ENCODE data around the gene TMEM62.

TMEM62 gene

GRCh38 chr15:43133430-43134156 is at the start of gene TMEM62:
TMEM62 (plus strand) TSS chr15:43133586; CDS start chr15:43133803, 217 bp downstream.
- peak; percentile 80 for DNase-seq (ENCODE audit: low spot score)

DNA sequence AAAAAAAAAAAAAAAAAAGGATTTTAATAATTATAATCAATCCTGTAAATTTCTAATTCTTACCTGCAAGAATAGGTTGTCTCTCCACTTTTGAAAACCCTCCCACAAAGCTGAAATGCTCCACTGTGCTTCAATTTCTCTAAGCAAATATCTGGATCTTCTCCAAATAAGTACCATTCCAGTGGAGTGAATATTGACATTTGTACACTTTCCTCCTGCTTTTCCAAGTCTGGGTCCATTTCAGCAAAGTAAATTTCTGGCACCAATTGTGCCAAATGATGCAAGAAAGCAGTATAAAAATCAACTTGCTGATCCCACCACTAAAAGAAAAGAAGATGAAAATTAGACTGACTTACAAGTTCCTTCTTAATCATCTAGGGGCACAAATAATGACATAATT is 47.5 kb upstream of the TMEM62 start:
- DNase-seq (ENCODE audit: low spot score): no peak

DNA sequence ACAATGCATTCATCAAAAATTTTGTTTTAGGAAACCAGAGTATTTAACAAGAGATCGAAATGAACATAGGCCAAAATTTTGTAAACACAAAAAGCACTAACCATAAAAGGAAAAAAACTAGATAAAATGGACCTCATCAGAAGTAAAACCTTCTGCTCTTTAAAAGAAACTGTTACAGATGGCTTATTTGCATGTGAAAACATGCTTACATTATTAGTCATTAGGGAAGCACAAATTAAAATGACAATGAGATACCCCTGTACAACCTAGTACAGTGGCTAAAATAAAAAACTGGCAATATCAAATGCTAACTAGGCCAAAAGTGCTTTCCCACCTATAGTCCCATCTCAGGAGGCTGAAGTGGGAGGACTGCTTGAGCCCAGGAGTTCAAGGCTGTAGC is 46.8 kb upstream of the TMEM62 start:
- DNase-seq (ENCODE audit: low spot score): no peak

GRCh38 chr15:43091859-43092258 is 41.5 kb upstream of the TMEM62 start:
- no peak for DNase-seq (ENCODE audit: low spot score)

GRCh38 chr15:43093026-43093425 is 40.4 kb upstream of the TMEM62 start:
- DNase-seq (ENCODE audit: low spot score): no peak

DNA sequence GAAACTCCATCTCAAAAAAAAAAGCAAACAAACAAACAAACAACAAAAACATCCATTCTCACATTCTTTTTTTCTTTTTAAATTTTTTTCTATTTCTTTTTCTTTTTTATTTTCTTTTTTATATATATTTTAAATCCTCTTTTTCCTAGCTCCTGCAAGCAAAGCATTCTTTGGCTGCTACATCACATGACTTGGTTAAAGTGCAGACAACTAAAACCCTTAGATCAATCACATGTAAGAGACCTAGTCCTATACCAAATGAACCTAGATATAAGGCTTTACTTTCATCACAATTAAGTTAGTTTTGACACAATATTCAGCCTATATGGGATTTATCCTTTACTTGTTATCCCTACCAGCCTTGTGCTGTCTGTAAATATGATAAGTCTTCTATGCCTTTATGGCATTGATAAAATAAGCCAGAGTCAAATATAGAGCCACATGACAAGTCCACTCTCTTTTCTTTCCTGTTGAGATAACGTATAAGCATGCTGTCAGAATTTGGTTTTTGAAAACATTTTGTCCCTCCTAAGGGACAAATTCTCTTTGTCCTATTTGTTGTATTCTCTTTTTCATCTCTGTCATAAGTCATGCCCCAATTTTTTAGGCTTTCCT is 38.9 kb upstream of the TMEM62 start:
- no peak for DNase-seq (ENCODE audit: low spot score)

GRCh38 chr15:43095243-43095642 is 38.1 kb upstream of the TMEM62 start:
- no peak for DNase-seq (ENCODE audit: low spot score)

DNA sequence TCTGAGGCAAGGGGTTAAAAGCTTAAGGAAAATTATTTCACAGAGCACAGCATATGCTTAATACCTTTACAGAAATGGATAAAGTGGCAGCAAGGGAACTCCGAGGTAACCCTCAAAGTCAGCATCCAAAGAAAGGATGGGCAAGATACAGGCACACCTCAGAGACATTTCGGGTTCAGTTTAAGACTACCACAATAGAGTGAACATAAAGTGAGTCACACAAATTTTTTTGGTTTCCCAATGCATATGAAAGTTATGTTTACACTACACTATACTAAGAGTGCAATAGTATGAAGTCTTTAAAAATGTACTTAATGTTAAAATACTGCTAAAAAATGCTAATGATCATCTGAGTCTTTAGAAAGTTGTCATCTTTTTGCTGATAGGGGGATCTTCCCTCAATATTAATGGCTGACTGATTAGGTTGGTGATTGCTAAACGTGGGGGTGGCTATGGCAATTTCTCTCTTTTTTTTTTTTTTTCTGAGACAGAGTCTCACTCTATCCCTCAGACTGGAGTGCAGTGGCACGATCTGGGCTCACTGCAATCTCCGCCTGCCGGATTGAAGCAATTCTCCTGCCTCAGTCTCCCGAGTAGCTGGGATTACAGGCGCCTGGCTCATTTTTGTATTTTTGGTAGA is 37.6 kb upstream of the TMEM62 start:
- DNase-seq (ENCODE audit: low spot score): no peak

- no peak for DNase-seq (ENCODE audit: low spot score)
Observed at GRCh38 chr15:43096411-43096810, 37.0 kb upstream of the TMEM62 start.

GRCh38 chr15:43099105-43099845 is 34.1 kb upstream of the TMEM62 start:
- no peak for DNase-seq (ENCODE audit: low spot score)

DNA sequence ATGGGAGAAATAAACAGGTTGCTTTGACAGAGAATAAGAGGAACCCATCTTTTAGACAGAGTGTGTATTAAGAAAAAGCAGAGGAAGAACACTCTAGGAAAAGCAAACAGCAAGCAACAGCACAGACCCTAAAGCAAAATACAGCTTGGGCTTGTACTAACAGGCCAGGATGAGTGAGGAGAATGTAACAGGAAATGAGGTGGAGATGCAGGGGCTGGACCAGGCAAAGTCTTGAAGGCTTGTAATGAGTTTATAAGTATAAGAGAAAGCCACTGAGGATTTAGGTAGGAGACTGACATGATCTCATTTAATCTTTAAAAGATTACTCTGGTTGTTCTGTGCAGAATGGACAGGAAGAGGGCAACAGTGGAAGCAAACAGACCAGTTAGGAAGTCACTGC is 32.4 kb upstream of the TMEM62 start:
- DNase-seq (ENCODE audit: low spot score): peak; percentile 14

GRCh38 chr15:43102187-43102586 is 31.2 kb upstream of the TMEM62 start:
- DNase-seq (ENCODE audit: low spot score): no peak

DNA sequence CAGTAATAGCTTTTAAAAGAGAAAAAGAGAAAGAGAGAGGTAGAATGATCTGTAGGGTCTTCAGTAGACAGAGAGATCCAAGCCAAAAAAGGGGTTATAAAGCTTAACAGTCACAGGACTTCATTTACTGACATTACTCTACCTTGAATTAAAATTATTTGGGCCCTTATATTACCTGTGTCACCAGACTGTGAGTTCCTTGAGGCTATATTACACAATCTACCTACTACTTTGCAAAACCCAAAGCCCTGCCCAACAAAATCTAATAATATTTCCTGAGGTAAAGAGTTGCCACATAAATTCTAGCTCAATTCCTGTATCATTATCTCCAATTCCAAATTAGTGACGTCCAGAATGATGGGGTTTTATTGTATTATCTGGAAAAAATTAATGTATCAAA is 29.5 kb upstream of the TMEM62 start:
- no peak for DNase-seq (ENCODE audit: low spot score)

DNA sequence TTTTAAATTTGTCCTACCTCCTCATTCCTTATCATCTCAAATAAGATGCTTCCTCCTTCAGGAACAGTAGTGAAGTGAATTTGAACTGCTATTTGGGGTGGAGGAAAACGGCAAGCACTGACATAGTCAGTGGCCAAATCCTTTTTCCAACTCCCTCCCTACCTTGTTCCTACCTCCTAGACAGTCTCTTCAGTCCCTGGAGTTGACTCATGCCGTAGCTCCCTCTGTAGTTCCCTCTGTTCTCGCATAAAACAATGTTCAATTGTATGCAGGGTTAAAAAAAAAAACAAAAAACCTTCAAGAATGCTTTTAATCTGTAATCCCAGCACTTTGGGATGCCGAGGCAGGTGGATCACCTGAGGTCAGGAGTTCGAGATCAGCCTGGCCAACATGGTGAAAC is 29.0 kb upstream of the TMEM62 start:
- peak; percentile 40 for DNase-seq (ENCODE audit: low spot score)

DNA sequence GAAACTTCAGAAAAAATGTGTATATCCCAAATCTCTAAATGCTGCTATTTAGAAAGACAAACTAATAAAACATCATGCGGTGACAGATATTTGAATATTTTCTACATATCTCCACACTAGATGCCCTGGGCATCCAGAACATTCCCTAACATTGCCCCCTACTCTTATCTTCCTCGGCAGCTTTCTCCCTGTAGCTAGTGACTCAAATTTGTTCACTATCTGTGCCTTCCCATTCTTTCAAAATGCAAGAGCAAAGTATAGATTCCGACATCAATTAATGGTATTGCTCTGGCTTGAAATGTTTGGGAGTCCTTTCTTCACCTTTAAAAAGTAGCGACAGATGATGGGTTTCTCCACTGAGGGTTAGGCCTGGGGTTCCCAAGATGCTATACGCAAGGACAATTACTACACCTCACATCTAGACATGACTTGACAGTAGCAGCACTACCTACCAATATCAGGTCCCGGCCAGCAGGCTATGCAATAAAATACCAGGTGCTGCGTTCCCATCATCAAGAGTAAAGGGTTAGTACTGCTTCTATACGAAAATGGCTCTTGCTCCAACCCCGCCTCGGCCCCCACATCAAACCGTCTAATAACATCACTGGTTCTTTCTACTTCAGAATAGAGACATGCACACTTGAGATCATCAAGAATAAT is 28.2 kb upstream of the TMEM62 start:
- DNase-seq (ENCODE audit: low spot score): peak; percentile 49

DNA sequence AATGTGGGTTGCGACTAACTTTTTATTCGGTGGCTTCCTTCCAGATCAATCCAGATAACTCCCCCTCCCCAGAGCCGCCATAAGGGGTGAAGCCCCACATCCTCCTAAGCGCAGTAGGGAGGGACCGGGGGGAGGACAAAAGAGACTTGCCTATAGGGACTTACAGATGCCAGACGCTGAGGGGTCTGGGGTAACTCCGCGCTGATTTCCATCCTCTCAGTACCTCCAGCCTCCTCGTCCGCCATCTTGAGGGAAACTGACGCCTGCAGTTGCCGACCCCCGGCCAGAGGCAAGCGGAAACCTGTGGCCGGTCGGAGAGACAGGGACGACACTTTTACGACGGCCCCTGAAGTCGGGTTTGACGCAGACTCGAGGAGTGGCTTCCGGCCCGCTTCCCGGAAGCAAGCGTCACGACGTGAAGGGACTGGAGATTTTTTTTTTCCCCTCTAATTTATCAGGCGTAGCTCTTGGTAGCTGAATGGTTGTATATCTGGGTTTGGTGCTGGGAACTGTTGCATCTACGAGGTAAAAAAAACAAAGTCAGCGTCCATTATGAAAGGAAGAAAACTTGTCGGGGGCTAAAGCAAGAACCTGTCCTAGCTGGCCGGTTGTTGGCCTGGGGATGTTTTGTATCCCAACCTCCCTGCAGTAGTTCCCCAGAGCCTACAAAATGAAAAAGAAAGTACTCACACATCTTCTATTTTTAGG is 27.5 kb upstream of the TMEM62 start, which contains the start of gene UBR1:
UBR1 (minus strand) TSS at position 261 of the 708 bp plus-strand sequence; CDS start at position 245, 16 bp downstream.
- DNase-seq (ENCODE audit: low spot score): peak; percentile 94

DNA sequence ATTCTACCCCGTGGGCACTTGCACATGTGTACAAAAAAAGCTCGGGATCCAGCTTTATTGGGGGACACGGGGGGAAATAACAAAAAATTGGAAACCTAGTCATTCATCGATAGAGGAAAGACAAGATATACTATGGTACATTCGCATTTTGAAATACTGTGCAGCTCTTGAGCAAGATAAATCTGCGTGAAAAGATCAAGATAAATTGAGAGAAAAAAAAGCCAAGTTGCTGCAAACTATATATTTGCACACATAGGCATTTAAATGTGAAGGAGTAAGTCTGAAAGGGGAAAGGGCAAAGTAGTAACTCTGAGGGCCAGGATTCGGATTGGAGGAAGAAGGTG is 26.9 kb upstream of the TMEM62 start:
- no peak for DNase-seq (ENCODE audit: low spot score)

GRCh38 chr15:43107751-43108150 is 25.6 kb upstream of the TMEM62 start:
- no peak for DNase-seq (ENCODE audit: low spot score)

DNA sequence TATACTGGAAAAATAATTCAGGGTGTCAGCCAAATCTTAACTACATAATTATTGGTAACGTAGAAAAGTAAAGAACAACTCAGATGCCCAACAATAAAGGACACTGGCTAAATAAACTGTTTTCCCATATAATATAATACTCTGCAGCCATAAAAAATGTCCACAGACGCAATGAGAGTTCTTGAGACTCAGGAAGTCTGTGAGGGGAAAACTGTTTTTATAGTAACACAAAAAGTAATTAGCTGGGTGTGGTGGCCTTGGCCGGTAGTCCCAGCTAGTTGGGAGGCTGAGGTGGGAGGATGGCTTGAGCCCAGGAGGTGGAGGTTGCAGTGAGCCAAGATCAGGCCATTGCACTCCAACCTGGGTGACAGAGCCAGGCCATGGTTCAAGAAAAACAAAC is 22.0 kb upstream of the TMEM62 start:
- no peak for DNase-seq (ENCODE audit: low spot score)

DNA sequence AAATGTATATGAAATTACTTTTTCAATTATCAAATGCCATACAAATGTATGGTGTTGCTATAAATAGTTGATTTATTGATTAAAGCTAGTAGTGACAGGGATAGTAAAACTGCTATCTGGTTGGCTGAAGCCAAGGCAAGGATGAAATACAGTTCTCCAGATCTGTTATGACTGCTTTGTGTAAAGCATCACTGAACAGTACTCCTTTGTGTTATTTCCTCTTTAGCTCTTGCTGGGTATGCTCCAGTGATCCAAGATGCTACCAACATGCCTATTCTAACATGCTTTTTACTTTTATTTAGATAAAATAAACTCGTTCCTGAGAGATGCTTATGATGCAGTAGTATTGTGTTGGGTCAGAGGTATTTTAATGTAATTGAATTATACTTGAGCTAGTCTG is 15.1 kb upstream of the TMEM62 start:
- no peak for DNase-seq (ENCODE audit: low spot score)

GRCh38 chr15:43118829-43119228 is 14.6 kb upstream of the TMEM62 start:
- no peak for DNase-seq (ENCODE audit: low spot score)

- no peak for DNase-seq (ENCODE audit: low spot score)
Observed at GRCh38 chr15:43121863-43122262, 11.5 kb upstream of the TMEM62 start.

Measured in RKO (cell line).